Prostate gland (tissue), 2 donors: ENCODE measurements around the gene PTPRE. TPM values are rescaled to one million over a fixed set of nuclear protein-coding genes. Genes with fewer than 3 reads are reported as not detected.

Experiments used
- DNase-seq: peaks from one replicate; pipeline ENCODE4 v3.0.0-alpha.2; 2019; ENCODE audit warnings: low spot score
- H3K27ac ChIP-seq, 2 donors: fragments of 200-600 bp; sonication (generic); 2 replicates each; pipeline ENCODE4 v1.5.1; 2017 to 2019
- H3K27me3 ChIP-seq: fragments of 200-600 bp; sonication (generic); replicated peaks from 2 replicates; pipeline ENCODE4 v1.5.1; 2019; ENCODE audit not compliant: insufficient read depth
- H3K36me3 ChIP-seq, 2 donors: fragments of 200-600 bp; sonication (generic); 1 replicate in 1 of 2; 2 replicates in 1 of 2; pipeline versions ENCODE4 v1.5.1 to v1.8.1; 2017 to 2019
- H3K4me1 ChIP-seq: fragments of 200-600 bp; sonication (generic); replicated peaks from 2 replicates; pipeline ENCODE4 v1.5.1; 2019
- H3K4me3 ChIP-seq, 2 donors: fragments of 200-600 bp; sonication (generic); 2 replicates each; pipeline ENCODE4 v1.5.1; 2017 to 2019
- H3K9me3 ChIP-seq: fragments of 200-600 bp; sonication (generic); 2 replicates; pipeline ENCODE4 v1.5.1; 2017
- POLR2A ChIP-seq: fragments of 450-650 bp; IDR thresholded peaks from one replicate; pipeline ENCODE4 v1.6.1; 2016; ENCODE audit warnings: antibody characterized with exemption, mild to moderate bottlenecking
- POLR2AphosphoS5 ChIP-seq: sonication (generic); formaldehyde crosslinking; IDR thresholded peaks from one replicate; pipeline ENCODE4 v1.6.1; 2017; ENCODE audit warnings: antibody characterized with exemption
- WGBS: methylation state at CpG from one replicate; pipeline ENCODE4 v1.1.5; 2018; 5-methylcytosine and 5-hydroxymethylcytosine counted together
- intact Hi-C: fragments of 100-400 bp; cut with DNase I; formaldehyde crosslinking; loops from one replicate; pipeline ENCODE4 v1.14.2; 2022
- total RNA-seq, 2 donors: library from RNA; depleted of rRNA; stranded (reverse); fragments of >200 nt; gene quantifications; one replicate each; pipeline ENCODE4 v1.1.0, GENCODE V29; 2016
- TF ChIP-seq, protein P1 (sequence below), 4 experiments: fragments of 200-600 bp in 2 of 4; fragments of 450-650 bp in 2 of 4; sonication (generic) in 2 of 4; IDR thresholded peaks; 1 replicate in 3 of 4; 2 replicates in 1 of 4; pipeline ENCODE4 v1.5.1; 2016 to 2019; ENCODE audit warnings: antibody characterized with exemption in 4 of 4, mild to moderate bottlenecking in 2 of 4, moderate library complexity in 2 of 4

Gene PTPRE
- total RNA-seq, 2 donors from 2014 or later: 4.5 to 14.3 TPM

- Histone ChIP-seq H3K4me3 (no peak overlapping the region), H3K9me3 (no peaks in the 10 kb centered on the region), H3K4me1 (no peaks in the 10 kb centered on the region), H3K27me3 (no peaks in the 10 kb centered on the region), H3K27ac (no peak overlapping the region), H3K36me3 (no peaks in the 10 kb centered on the region)
- WGBS: 92% methylated on average over 1 of the region's 1 CpG
- DNase-seq: no peak
- TF ChIP-seq POLR2AphosphoS5 (no peak), POLR2A (no peak)
- TF ChIP-seq, protein P1, sequence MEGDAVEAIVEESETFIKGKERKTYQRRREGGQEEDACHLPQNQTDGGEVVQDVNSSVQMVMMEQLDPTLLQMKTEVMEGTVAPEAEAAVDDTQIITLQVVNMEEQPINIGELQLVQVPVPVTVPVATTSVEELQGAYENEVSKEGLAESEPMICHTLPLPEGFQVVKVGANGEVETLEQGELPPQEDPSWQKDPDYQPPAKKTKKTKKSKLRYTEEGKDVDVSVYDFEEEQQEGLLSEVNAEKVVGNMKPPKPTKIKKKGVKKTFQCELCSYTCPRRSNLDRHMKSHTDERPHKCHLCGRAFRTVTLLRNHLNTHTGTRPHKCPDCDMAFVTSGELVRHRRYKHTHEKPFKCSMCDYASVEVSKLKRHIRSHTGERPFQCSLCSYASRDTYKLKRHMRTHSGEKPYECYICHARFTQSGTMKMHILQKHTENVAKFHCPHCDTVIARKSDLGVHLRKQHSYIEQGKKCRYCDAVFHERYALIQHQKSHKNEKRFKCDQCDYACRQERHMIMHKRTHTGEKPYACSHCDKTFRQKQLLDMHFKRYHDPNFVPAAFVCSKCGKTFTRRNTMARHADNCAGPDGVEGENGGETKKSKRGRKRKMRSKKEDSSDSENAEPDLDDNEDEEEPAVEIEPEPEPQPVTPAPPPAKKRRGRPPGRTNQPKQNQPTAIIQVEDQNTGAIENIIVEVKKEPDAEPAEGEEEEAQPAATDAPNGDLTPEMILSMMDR (IDR thresholded peaks at IDR 0.05): no peak
- intact Hi-C loops: no loop called here
Observed at GRCh38 chr10:128005858-128006257, 99.0 kb downstream of the PTPRE start.

GRCh38 chr10:128007056-128007455 lies 100.2 kb downstream of the PTPRE start:
- Histone ChIP-seq H3K4me1 (no peaks in the 10 kb centered on the region), H3K4me3 (no peak overlapping the region), H3K27ac (no peak overlapping the region), H3K27me3 (no peaks in the 10 kb centered on the region), H3K9me3 (no peaks in the 10 kb centered on the region), H3K36me3 (no peaks in the 10 kb centered on the region)
- TF ChIP-seq POLR2A: no peak
- TF ChIP-seq, protein P1 (IDR thresholded peaks at IDR 0.05): no peak
- DNase-seq: no peak
- 51% methylated on average over 1 of the region's 1 CpG for WGBS
- intact Hi-C loops: no loop called here

GRCh38 chr10:128007971-128008370 lies 101.1 kb downstream of the PTPRE start:
- WGBS: 80% methylated on average over 7 of the region's 7 CpGs
- H3K4me3 ChIP-seq: no peak overlapping the region
- no peaks in the 10 kb centered on the region for H3K36me3 ChIP-seq
- intact Hi-C loops: no loop called here
- H3K4me1 ChIP-seq: no peaks in the 10 kb centered on the region
- no peak for DNase-seq
- no peaks in the 10 kb centered on the region for H3K9me3 ChIP-seq
- TF ChIP-seq, protein P1 (IDR thresholded peaks at IDR 0.05): no peak
- TF ChIP-seq POLR2AphosphoS5: no peak
- TF ChIP-seq POLR2A: no peak
- no peaks in the 10 kb centered on the region for H3K27me3 ChIP-seq
- H3K27ac ChIP-seq: no peak overlapping the region

DNA sequence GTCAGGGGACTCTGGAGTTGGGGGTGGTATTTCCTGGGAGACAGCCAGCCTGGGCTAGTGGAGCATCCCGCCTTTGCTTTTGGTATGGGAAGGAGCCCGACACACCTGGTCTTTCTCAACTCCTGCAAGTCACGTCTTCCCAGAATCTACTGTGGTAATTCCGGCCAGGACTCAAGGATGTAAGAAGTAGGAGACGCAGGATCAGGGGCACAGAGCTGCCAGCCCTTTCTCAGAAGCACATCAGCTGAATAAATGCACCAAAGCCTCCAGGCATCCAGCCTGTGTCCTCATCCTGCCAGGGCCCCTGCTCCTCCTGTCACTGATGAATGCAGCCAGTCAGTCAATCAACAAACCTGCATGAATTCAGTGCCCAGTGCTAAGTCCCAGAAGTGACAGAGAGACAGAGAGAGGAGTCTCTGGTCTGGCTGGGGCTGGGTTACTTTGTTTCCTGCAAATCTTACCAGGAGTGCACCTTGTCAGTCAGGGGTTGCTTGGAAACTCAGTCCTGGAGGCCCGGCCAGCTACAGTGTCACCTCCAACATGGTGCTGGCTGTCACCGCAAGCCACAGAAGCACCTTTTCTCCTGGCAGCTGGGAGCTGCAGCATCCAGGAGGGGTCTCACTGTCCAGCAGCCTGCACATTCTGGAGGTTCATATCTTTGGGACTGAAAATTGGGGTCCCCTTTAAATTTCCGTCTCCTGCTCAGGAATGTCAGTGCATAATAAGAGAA lies 101.8 kb downstream of the PTPRE start:
- no peaks in the 10 kb centered on the region for H3K36me3 ChIP-seq
- H3K27me3 ChIP-seq: no peaks in the 10 kb centered on the region
- H3K9me3 ChIP-seq: no peaks in the 10 kb centered on the region
- H3K4me1 ChIP-seq: no peaks in the 10 kb centered on the region
- intact Hi-C loops: no loop called here
- TF ChIP-seq POLR2A: no peak
- no peak for TF ChIP-seq POLR2AphosphoS5
- TF ChIP-seq, protein P1 (IDR thresholded peaks at IDR 0.05): no peak
- 84% methylated on average over 8 of the region's 8 CpGs for WGBS
- no peak overlapping the region for H3K4me3 ChIP-seq
- DNase-seq: no peak
- H3K27ac ChIP-seq: no peak overlapping the region
